HG02588 (cell line): ENCODE data around the gene PPP1R2C.

Experiments used
- ATAC-seq: cut with Tn5 transposase; IDR thresholded peaks from one replicate; pipeline ENCODE4 v1.9.1; 2021; ENCODE audit warnings: mild to moderate bottlenecking, moderate library complexity; ENCODE audit not compliant: unreplicated experiment

The PPP1R2C gene

GRCh38 chrX:42751573-42751972 lies 26.4 kb downstream of the PPP1R2C start:
- ATAC-seq = no peak

DNA sequence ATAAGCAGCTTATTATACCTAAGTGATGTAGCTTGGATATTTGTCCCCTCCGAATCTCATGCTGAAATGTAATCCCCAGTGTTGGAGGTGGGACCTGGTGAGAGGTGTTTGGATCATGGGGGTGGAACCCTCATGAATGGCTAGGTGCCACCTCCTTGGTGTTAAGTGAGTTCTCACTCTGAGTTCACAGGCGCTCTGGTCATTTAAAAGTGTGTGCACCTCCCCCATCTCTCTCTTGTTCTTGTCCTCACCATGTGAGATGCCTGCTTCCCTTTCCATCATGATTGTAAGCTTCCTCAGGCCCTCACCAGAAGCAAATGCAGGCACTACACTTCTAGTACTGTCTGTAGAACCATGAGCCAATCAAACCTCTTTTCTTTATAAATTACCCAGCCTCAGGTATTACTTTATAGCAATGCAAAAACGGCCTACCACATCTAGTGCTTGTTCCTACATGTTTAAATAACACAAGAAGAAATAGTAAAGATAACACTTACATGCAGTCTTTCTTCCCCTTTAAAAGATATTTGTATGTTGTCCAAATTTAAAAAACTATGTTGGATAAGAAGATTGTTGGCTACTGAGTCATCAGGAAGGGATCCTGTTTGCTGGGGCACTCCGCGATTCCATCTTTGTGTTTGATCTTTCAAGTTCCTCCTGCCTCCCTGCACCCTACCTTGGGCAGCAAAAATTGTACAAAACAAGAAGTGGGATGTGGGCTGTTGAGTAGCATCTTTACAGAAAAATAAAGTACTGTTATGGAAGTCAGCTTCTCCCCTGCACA lies 29.7 kb downstream of the PPP1R2C start:
- ATAC-seq = no peak

- ATAC-seq = no peak
These were observed 31.4 kb downstream of the PPP1R2C start for GRCh38 chrX:42746606-42747005.

- ATAC-seq = no peak
These were observed 37.5 kb downstream of the PPP1R2C start for GRCh38 chrX:42740456-42740855.

GRCh38 chrX:42739741-42740140 lies 38.2 kb downstream of the PPP1R2C start:
- ATAC-seq = no peak

- ATAC-seq = no peak
These were observed 38.7 kb downstream of the PPP1R2C start for GRCh38 chrX:42739258-42739657.

DNA sequence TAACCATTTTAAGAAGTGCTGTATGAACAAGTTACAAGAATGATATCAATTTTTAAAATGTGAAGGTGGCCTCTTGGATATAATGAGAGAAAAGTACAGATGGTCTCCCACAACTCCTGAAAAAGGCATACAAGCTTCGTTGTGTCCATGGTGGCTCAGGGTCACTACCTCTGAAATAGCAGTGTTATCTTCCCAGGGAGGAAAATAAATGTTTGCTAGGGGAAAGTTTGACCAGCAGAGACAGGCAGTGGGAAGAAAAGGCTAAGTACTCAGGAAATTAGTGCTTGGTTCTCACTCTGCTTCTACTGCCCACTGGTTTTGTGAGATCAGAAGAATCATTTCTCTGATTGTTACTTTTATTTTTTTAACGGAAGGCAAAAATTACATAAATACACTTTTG lies 39.4 kb downstream of the PPP1R2C start:
- no peak for ATAC-seq

DNA sequence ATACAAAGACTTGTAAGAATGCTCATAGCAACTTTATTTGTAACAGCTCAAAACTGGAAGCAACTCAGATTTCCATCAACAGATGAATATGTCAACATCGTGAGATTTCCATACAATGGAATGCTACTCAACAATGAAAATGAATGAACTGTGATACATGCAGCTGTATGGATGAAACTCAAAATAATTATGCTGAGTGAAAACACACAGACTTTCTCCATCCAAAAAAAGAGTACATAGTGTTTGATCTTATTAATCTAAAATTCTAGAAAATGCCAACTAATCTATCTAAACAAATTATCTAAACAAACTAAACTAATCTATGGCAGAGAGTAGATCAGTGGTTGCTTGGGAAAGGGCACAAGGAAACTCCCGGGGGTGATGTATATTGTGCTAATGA lies 42.7 kb downstream of the PPP1R2C start:
- ATAC-seq = no peak

DNA sequence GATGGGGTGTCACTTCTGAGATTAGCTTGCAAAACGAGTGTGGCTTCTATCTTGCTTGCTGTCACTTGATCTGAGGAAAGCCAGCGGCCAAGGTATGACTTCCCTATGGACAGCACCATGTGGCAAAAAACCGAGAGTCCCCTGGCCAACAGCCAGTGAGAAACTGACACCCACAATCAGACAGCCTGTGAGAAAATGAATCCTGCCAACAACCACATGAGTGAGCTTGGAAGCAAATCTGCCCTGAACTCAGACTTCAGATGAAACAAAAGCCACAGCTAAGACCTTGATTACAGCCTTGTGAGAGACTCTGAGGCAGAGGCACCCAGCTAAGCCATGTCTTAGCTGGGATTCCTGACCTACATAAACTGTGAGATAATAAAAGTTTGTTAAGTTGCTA lies 45.5 kb downstream of the PPP1R2C start:
- ATAC-seq = no peak
